Measurements from ENCODE around the gene KIAA0319L.

- TF ChIP-seq, protein P1, sequence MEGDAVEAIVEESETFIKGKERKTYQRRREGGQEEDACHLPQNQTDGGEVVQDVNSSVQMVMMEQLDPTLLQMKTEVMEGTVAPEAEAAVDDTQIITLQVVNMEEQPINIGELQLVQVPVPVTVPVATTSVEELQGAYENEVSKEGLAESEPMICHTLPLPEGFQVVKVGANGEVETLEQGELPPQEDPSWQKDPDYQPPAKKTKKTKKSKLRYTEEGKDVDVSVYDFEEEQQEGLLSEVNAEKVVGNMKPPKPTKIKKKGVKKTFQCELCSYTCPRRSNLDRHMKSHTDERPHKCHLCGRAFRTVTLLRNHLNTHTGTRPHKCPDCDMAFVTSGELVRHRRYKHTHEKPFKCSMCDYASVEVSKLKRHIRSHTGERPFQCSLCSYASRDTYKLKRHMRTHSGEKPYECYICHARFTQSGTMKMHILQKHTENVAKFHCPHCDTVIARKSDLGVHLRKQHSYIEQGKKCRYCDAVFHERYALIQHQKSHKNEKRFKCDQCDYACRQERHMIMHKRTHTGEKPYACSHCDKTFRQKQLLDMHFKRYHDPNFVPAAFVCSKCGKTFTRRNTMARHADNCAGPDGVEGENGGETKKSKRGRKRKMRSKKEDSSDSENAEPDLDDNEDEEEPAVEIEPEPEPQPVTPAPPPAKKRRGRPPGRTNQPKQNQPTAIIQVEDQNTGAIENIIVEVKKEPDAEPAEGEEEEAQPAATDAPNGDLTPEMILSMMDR (conservative IDR thresholded peaks at IDR 0.05; ENCODE audit: low read depth, low read length) = no peak
- no peak for TF ChIP-seq EZH2phosphoT487 (IDR thresholded peaks at IDR 0.05; ENCODE audit: borderline replicate concordance, low read length)
Measured at GRCh38 chr1:35564884-35565741, 7.9 kb upstream of the KIAA0319L start.

Measured in PC-3 (cell line).